GM12801 (cell line): ENCODE measurements around the gene SLC26A3.

Experiments
- CTCF ChIP-seq: IDR thresholded peaks from one replicate; pipeline ENCODE4 v1.5.1; 2011; ENCODE audit warnings: control low read depth; ENCODE audit not compliant: insufficient read length; ENCODE audit errors: extremely low read depth

SLC26A3 gene

GRCh38 chr7:107744345-107744750, 58.7 kb downstream of the SLC26A3 start:
- TF ChIP-seq CTCF, result no peak

GRCh38 chr7:107743567-107744344, 59.3 kb downstream of the SLC26A3 start, which contains the start of gene CBLL1:
CBLL1 (plus strand) TSS chr7:107744142; CDS start chr7:107744164, 22 bp downstream.
- no peak for TF ChIP-seq CTCF

GRCh38 chr7:107742678-107743566, 60.1 kb downstream of the SLC26A3 start:
- TF ChIP-seq CTCF, result no peak

GRCh38 chr7:107728276-107728675, 74.7 kb downstream of the SLC26A3 start:
- TF ChIP-seq CTCF, result no peak

GRCh38 chr7:107726356-107727130, 76.5 kb downstream of the SLC26A3 start:
- TF ChIP-seq CTCF, result no peak

GRCh38 chr7:107725138-107725740, 77.8 kb downstream of the SLC26A3 start:
- no peak for TF ChIP-seq CTCF
